ENCODE results near the gene TRPM7.

DNA sequence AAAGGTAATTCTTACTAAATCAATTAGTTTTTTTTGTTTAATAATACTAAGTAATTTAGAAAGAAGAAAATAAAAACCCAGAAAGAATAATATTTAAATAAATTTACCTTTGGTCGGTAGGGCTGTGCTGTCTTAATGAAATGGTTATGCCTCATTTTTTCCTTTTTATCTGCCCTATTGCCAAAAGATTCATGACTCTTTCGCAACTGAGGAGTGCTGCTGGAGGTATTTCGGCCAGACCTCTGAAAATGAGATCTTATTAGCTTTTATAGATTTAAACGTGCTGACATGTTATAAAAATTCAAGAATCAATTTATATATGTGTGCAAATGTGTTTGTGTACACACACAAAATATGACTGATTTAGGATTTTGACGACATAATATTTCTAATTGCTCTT, 73.0 kb downstream of the TRPM7 start:
- TF ChIP-seq, protein P1, sequence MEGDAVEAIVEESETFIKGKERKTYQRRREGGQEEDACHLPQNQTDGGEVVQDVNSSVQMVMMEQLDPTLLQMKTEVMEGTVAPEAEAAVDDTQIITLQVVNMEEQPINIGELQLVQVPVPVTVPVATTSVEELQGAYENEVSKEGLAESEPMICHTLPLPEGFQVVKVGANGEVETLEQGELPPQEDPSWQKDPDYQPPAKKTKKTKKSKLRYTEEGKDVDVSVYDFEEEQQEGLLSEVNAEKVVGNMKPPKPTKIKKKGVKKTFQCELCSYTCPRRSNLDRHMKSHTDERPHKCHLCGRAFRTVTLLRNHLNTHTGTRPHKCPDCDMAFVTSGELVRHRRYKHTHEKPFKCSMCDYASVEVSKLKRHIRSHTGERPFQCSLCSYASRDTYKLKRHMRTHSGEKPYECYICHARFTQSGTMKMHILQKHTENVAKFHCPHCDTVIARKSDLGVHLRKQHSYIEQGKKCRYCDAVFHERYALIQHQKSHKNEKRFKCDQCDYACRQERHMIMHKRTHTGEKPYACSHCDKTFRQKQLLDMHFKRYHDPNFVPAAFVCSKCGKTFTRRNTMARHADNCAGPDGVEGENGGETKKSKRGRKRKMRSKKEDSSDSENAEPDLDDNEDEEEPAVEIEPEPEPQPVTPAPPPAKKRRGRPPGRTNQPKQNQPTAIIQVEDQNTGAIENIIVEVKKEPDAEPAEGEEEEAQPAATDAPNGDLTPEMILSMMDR (IDR thresholded peaks at IDR 0.05): no peak
- no peak for TF ChIP-seq POLR2A (IDR thresholded peaks at IDR 0.05)
- no peak for TF ChIP-seq EP300 (IDR thresholded peaks at IDR 0.05)
